ENCODE measurements around the gene USP24. TPM values are rescaled to one million over a fixed set of nuclear protein-coding genes. Genes with fewer than 3 reads are reported as not detected.

The USP24 gene
- polyA plus RNA-seq, 1 donor (not counting 4 experiments of a cell fraction or from before 2014, with no cell fraction given): 22.5 TPM

DNA sequence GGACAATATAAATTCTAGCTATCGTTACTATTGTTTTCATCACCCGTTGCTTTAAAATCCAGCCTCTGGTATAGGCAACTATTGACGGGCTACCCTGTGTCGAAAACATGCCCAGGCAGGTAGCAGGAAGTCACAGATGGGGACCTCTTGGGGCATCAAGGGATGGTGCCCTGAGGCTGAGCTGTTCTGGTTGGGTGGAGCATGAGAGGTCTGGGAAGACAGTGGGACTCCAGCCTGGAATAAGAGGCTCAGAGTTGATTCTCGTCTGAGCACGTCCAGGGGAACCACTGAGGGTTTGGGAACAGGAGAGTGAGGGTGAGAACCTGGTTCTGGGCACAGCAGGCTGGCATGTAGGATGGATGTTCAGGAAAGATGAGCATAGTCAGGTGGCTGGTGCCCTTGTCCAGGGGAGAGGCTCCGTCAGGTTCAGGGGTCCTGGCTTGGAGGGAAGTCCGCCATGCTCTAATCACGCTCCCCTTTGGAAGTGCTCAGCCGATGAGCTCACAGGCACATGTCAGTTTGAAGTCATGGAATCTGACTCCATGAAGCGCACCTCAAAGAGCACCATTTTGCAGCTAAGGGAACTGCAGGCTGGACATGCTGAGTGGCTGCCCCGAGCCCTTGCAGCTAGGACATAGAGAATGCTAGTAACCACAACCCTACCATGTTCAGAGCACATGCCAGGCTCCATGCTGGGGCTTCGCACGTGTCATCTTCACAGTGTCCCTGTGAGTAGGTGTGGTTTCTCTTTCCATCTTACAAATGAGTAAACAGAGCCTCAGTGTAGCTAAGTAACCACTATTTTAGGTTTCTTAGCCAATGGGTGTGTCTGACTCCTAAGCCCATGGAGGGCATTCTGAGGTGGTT is 154.8 kb downstream of the USP24 start:
- DNase-seq (ENCODE audit: low read depth, low spot score) (no peak), FAIRE-seq (peak; percentile 53)
- H3K27ac ChIP-seq (ENCODE audit: control insufficient read depth, insufficient read depth, low read length): peak overlapping the region; percentile 29
- dilution Hi-C loops (cut with MboI; ENCODE audit: extremely low pct_ligation_motif_present, low sequenced_read_pairs): no loop called here
- H3K9me3 ChIP-seq (ENCODE audit: control insufficient read depth, low read depth, low read length): no peaks in the 10 kb centered on the region
- peaks cover 18% of the 10 kb centered on the region for H3K79me2 ChIP-seq (ENCODE audit: control insufficient read depth, insufficient read depth, low read length)
- H3K9me1 ChIP-seq (ENCODE audit: control insufficient read depth, extremely low read depth, insufficient read depth, low read length): no peaks in the 10 kb centered on the region
- peaks cover 18% of the 10 kb centered on the region for H3K4me1 ChIP-seq (ENCODE audit: control insufficient read depth, extremely low read depth, insufficient read depth, low read length)
- no peaks in the 10 kb centered on the region for H3K27me3 ChIP-seq (ENCODE audit: control insufficient read depth, extremely low read depth, insufficient read depth, low read length)
- H4K20me1 ChIP-seq (ENCODE audit: control insufficient read depth, extremely low read depth, insufficient read depth, low read length): peaks cover 5% of the 10 kb centered on the region
- H3K36me3 ChIP-seq (ENCODE audit: control insufficient read depth in 2 of 2, extremely low read depth in 1 of 2, insufficient read depth in 2 of 2, low read length in 2 of 2): peaks cover 56 to 73% of the 10 kb centered on the region in 2 experiments
- no peak overlapping the region for H3K4me3 ChIP-seq (ENCODE audit: control insufficient read depth in 2 of 3, extremely low read depth in 1 of 3, insufficient read depth in 2 of 3, low read depth in 1 of 3, low read length in 3 of 3)
- no peak overlapping the region for H3K9ac ChIP-seq (ENCODE audit: control insufficient read depth, extremely low read depth, insufficient read depth, low read length)
- no peak overlapping the region for H2AFZ ChIP-seq (ENCODE audit: control insufficient read depth, low read length)
- peak overlapping the region; percentile 46 for H3K4me2 ChIP-seq (ENCODE audit: control insufficient read depth, extremely low read depth, insufficient read depth, low read depth, low read length)
- TF ChIP-seq CTCF (optimal IDR thresholded peaks at IDR 0.05 in 1 of 3, IDR thresholded peaks at IDR 0.05 in 1 of 3, conservative IDR thresholded peaks at IDR 0.05 in 1 of 3; ENCODE audit: extremely low read depth in 1 of 3, insufficient read depth in 2 of 3, low read length in 3 of 3): no peak
- TF ChIP-seq EZH2 (IDR thresholded peaks at IDR 0.05; ENCODE audit: low read length): no peak

GRCh38 chr1:55059302-55060132 is 155.6 kb downstream of the USP24 start:
- Histone ChIP-seq H3K9me1 (ENCODE audit: control insufficient read depth, extremely low read depth, insufficient read depth, low read length) (no peaks in the 10 kb centered on the region), H3K9me3 (ENCODE audit: control insufficient read depth, low read depth, low read length) (no peaks in the 10 kb centered on the region), H2AFZ (ENCODE audit: control insufficient read depth, low read length) (no peak overlapping the region), H3K4me2 (ENCODE audit: control insufficient read depth, extremely low read depth, insufficient read depth, low read depth, low read length) (peak overlapping the region; percentile 46), H3K4me3 (ENCODE audit: control insufficient read depth in 2 of 3, extremely low read depth in 1 of 3, insufficient read depth in 2 of 3, low read depth in 1 of 3, low read length in 3 of 3) (peak overlapping the region in 1 of 3 experiments; percentile 12), H3K27ac (ENCODE audit: control insufficient read depth, insufficient read depth, low read length) (no peak overlapping the region), H3K4me1 (ENCODE audit: control insufficient read depth, extremely low read depth, insufficient read depth, low read length) (peaks cover 18% of the 10 kb centered on the region), H3K27me3 (ENCODE audit: control insufficient read depth, extremely low read depth, insufficient read depth, low read length) (no peaks in the 10 kb centered on the region), H3K9ac (ENCODE audit: control insufficient read depth, extremely low read depth, insufficient read depth, low read length) (no peak overlapping the region), H3K79me2 (ENCODE audit: control insufficient read depth, insufficient read depth, low read length) (peaks cover 22% of the 10 kb centered on the region), H3K36me3 (ENCODE audit: control insufficient read depth in 2 of 2, extremely low read depth in 1 of 2, insufficient read depth in 2 of 2, low read length in 2 of 2) (peaks cover 61 to 69% of the 10 kb centered on the region in 2 experiments), H4K20me1 (ENCODE audit: control insufficient read depth, extremely low read depth, insufficient read depth, low read length) (peaks cover 5% of the 10 kb centered on the region)
- dilution Hi-C loops (cut with MboI; ENCODE audit: extremely low pct_ligation_motif_present, low sequenced_read_pairs): no loop called here
- TF ChIP-seq EZH2 (IDR thresholded peaks at IDR 0.05; ENCODE audit: low read length) (no peak), CTCF (optimal IDR thresholded peaks at IDR 0.05 in 1 of 3, IDR thresholded peaks at IDR 0.05 in 1 of 3, conservative IDR thresholded peaks at IDR 0.05 in 1 of 3; ENCODE audit: extremely low read depth in 1 of 3, insufficient read depth in 2 of 3, low read length in 3 of 3) (no peak)
- no peak for FAIRE-seq
- no peak for DNase-seq (ENCODE audit: low read depth, low spot score)

All from keratinocyte (primary cell).